22Rv1 (cell line): Measurements from ENCODE around the gene FBL.

ENCODE experiments used
- CTCF ChIP-seq: fragments of 450-650 bp; IDR thresholded peaks from 2 replicates; pipeline ENCODE4 v1.5.1; 2017; ENCODE audit warnings: mild to moderate bottlenecking
- ZFX ChIP-seq: fragments of 450-650 bp; IDR thresholded peaks from 2 replicates; pipeline ENCODE4 v1.6.1; 2017; ENCODE audit warnings: antibody characterized with exemption, borderline replicate concordance

GRCh38 chr19:39840492-39840891 lies 5.7 kb downstream of the FBL start:
- no peak for TF ChIP-seq CTCF
- TF ChIP-seq ZFX = no peak
